ENCODE data around the gene PSIP1. TPM values are rescaled to one million over a fixed set of nuclear protein-coding genes. Genes with fewer than 3 reads are reported as not detected.
A peak's percentile ranks its signal among the peaks of the same experiment; 100 is the strongest.
"Not testable (repeated sequence)": the region's sequence is repeated elsewhere in the genome, so short reads cannot be mapped to it uniquely, and the experiment has no call there.

Gene PSIP1
- polyA plus RNA-seq, 3 donors, result 14.7 to 20.2 (median 19.8) TPM

DNA sequence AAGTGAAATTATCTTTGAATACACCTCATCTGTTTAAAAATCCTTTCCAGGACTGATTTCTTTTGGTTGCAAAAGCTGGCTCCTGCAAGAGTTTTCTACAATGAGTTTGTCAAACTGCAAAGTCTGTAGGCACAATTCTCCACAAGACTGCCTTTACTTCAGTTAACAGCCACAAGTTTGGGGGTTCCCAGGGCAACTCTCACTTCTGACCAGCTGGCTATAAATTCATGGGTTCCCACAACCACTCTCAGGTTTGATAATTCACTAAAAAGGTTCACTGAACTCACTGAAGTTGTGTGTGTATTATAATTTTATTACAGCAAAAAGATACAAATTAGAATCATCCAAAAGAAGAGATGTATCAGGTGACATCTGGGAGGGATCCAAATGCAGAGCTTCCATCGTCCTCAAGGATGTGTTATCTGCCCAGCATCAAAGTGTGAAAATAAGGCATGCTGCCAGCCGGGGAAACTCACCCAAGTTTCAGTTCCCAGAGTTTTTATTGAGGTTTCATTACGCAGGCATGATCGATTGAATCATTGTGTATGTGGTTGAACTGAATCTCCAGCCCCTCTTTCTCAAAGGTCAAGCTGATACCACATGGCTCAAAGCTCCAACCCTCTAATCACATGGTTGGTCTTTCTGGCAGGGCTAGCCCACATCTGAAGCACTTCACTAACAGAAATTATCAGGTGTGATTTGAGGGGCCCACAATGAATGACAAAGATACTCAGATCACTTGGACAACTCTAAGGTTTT lies 19.0 kb upstream of the PSIP1 start:
- no peak overlapping the region for H3K4me3 Mint-ChIP-seq
- Histone ChIP-seq H4K20me1 (ENCODE audit: insufficient read depth, low read length) (no peaks in the 10 kb centered on the region), H3K27me3 (ENCODE audit: control insufficient read depth in 2 of 2, insufficient read depth in 2 of 2, low read length in 2 of 2) (no peaks in the 10 kb centered on the region), H3K4me1 (ENCODE audit: control insufficient read depth in 1 of 2, insufficient read depth in 2 of 2, low read length in 2 of 2) (no peaks in the 10 kb centered on the region), H3K79me2 (ENCODE audit: insufficient read depth, low read length) (no peaks in the 10 kb centered on the region), H2AFZ (ENCODE audit: insufficient read depth, low read depth, low read length, poor library complexity, severe bottlenecking) (peak overlapping the region; percentile 29), H3K9ac (ENCODE audit: insufficient read depth, low read length, poor library complexity, severe bottlenecking) (no peak overlapping the region), H3K9me3 (replicated peaks in 1 of 2; ENCODE audit: control insufficient read depth in 1 of 2, insufficient read depth in 1 of 2, low read length in 2 of 2) (peaks cover 0 to 5% of the 10 kb centered on the region in 2 donors), H3K36me3 (replicated peaks in 1 of 2; ENCODE audit: control insufficient read depth in 1 of 2, insufficient read depth in 2 of 2, low read length in 2 of 2) (no peaks in the 10 kb centered on the region), H3K4me3 (replicated peaks in 1 of 3; ENCODE audit: low read depth in 2 of 3, low read length in 3 of 3) (no peak overlapping the region), H3K27ac (ENCODE audit: low read depth in 1 of 2, low read length in 2 of 2) (no peak overlapping the region), H3K4me2 (replicated peaks; ENCODE audit: extremely low read depth, low read length, poor library complexity, severe bottlenecking) (no peak overlapping the region)
- intact Hi-C loops (cut with micrococcal nuclease), result no loop called here
- H3K27me3 Mint-ChIP-seq (ENCODE audit: low read depth in 3 of 3), result peaks cover 0 to 1% (median 0%) of the 10 kb centered on the region in 3 donors
- no peaks in the 10 kb centered on the region for H3K36me3 Mint-ChIP-seq
- peaks cover 3 to 10% (median 6%) of the 10 kb centered on the region in 7 donors for H3K9me3 Mint-ChIP-seq
- peaks cover 2% of the 10 kb centered on the region for H3K4me1 Mint-ChIP-seq
- TF ChIP-seq, protein P1, sequence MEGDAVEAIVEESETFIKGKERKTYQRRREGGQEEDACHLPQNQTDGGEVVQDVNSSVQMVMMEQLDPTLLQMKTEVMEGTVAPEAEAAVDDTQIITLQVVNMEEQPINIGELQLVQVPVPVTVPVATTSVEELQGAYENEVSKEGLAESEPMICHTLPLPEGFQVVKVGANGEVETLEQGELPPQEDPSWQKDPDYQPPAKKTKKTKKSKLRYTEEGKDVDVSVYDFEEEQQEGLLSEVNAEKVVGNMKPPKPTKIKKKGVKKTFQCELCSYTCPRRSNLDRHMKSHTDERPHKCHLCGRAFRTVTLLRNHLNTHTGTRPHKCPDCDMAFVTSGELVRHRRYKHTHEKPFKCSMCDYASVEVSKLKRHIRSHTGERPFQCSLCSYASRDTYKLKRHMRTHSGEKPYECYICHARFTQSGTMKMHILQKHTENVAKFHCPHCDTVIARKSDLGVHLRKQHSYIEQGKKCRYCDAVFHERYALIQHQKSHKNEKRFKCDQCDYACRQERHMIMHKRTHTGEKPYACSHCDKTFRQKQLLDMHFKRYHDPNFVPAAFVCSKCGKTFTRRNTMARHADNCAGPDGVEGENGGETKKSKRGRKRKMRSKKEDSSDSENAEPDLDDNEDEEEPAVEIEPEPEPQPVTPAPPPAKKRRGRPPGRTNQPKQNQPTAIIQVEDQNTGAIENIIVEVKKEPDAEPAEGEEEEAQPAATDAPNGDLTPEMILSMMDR (IDR thresholded peaks at IDR 0.05), result no peak
- 40% methylated on average over 1 of the region's 4 CpGs for WGBS (ENCODE audit: insufficient coverage)
- no peak for DNase-seq
- H3K27ac Mint-ChIP-seq, result no peak overlapping the region

DNA sequence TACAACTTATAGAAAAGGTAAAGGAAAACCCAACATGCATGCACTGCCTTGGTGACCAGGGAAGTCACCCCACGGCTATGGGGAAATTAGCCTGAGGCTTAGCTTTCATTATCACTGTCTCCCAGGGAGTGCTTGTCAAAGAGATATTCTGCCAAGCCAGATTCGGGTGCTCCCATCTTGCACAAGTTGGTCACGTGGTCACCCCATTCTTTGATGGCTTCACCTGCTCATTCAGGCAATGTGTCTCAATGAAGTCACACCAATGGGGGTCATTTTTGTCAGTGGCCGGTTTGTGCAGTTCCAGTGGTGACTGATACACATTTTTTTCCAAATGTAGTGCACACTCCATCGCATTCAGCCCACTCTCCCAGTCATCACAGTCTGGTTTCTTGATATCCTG lies 16.3 kb upstream of the PSIP1 start:
- H3K79me2 ChIP-seq (ENCODE audit: insufficient read depth, low read length); H3K4me3 ChIP-seq (replicated peaks in 1 of 3; ENCODE audit: low read depth in 2 of 3, low read length in 3 of 3); H3K36me3 Mint-ChIP-seq; H2AFZ ChIP-seq (ENCODE audit: insufficient read depth, low read depth, low read length, poor library complexity, severe bottlenecking); H3K27me3 Mint-ChIP-seq (ENCODE audit: low read depth in 3 of 3); H3K4me1 ChIP-seq (ENCODE audit: control insufficient read depth in 1 of 2, insufficient read depth in 2 of 2, low read length in 2 of 2); DNase-seq; intact Hi-C loops (cut with micrococcal nuclease); H3K4me2 ChIP-seq (replicated peaks; ENCODE audit: extremely low read depth, low read length, poor library complexity, severe bottlenecking); H3K4me1 Mint-ChIP-seq; H3K9me3 Mint-ChIP-seq; H3K4me3 Mint-ChIP-seq; H3K27ac ChIP-seq (ENCODE audit: low read depth in 1 of 2, low read length in 2 of 2); H3K9me3 ChIP-seq (replicated peaks in 1 of 2; ENCODE audit: control insufficient read depth in 1 of 2, insufficient read depth in 1 of 2, low read length in 2 of 2); H3K36me3 ChIP-seq (replicated peaks in 1 of 2; ENCODE audit: control insufficient read depth in 1 of 2, insufficient read depth in 2 of 2, low read length in 2 of 2); H3K27me3 ChIP-seq (ENCODE audit: control insufficient read depth in 2 of 2, insufficient read depth in 2 of 2, low read length in 2 of 2); H4K20me1 ChIP-seq (ENCODE audit: insufficient read depth, low read length); H3K9ac ChIP-seq (ENCODE audit: insufficient read depth, low read length, poor library complexity, severe bottlenecking): not testable (repeated sequence)
- WGBS (ENCODE audit: insufficient coverage), result 96% methylated on average over 3 of the region's 5 CpGs
- peak overlapping the region in 1 of 7 donors; percentile 62 for H3K27ac Mint-ChIP-seq

Data from CD14-positive monocyte (primary cell).